Thyroid gland (tissue), 4 donors: ENCODE results near the gene PCDHGB5. TPM values are rescaled to one million over a fixed set of nuclear protein-coding genes. Genes with fewer than 3 reads are reported as not detected.

Experiments used
- DNase-seq, 2 donors: peaks; one replicate each; pipeline ENCODE4 v3.0.0-alpha.2; 2019
- H3K27ac ChIP-seq, 3 donors: fragments of 200-600 bp; sonication (generic); 1 replicate in 2 of 3; 2 replicates in 1 of 3; pipeline ENCODE4 v1.5.1; 2016 to 2019; ENCODE audit warnings: mild to moderate bottlenecking in 1 of 3, moderate library complexity in 1 of 3
- H3K27me3 ChIP-seq: fragments of 200-600 bp; sonication (generic); one replicate; pipeline ENCODE4 v1.5.1; 2019
- H3K36me3 ChIP-seq, 2 donors: fragments of 200-600 bp; sonication (generic); one replicate each; pipeline ENCODE4 v1.5.1; 2016 to 2019
- H3K4me1 ChIP-seq, 2 donors: fragments of 200-600 bp; sonication (generic); one replicate each; pipeline ENCODE4 v1.5.1; 2017 to 2019
- H3K4me3 ChIP-seq, 3 donors: fragments of 200-600 bp; sonication (generic); replicated peaks in 1 of 3; 1 replicate in 2 of 3; 2 replicates in 1 of 3; pipeline ENCODE4 v1.5.1; 2016; ENCODE audit warnings: mild to moderate bottlenecking in 1 of 3
- H3K9me3 ChIP-seq: fragments of 200-600 bp; sonication (generic); one replicate; pipeline ENCODE4 v1.5.1; 2017
- CTCF ChIP-seq, 6 experiments: fragments of 200-600 bp in 3 of 6; fragments of 450-650 bp in 3 of 6; sonication (generic) in 3 of 6; IDR thresholded peaks; one replicate each; pipeline ENCODE4 v1.5.1; 2016 to 2019; ENCODE audit warnings: antibody characterized with exemption in 6 of 6, mild to moderate bottlenecking in 2 of 6, inconsistent platforms in 1 of 6, moderate library complexity in 1 of 6
- POLR2A ChIP-seq, 2 donors: fragments of 450-650 bp; IDR thresholded peaks; one replicate each; pipeline ENCODE4 v1.6.1; 2017; ENCODE audit warnings: antibody characterized with exemption in 2 of 2, mild to moderate bottlenecking in 2 of 2, moderate library complexity in 1 of 2
- WGBS, 2 donors: methylation state at CpG; one replicate each; pipeline ENCODE4 v1.1.5; 2017; 5-methylcytosine and 5-hydroxymethylcytosine counted together
- intact Hi-C: fragments of 100-400 bp; cut with DNase I; formaldehyde crosslinking; loops from one replicate; pipeline ENCODE4 v1.15.1; 2023
- total RNA-seq, 4 donors: library from RNA; depleted of rRNA; stranded (reverse); fragments of >200 nt; gene quantifications; one replicate each; pipeline ENCODE4 v1.2.3, GENCODE V29; 2016

Gene PCDHGB5
- total RNA-seq, 4 donors from 2014 or later = 17.2 to 22.6 (median 20.2) TPM

GRCh38 chr5:141434006-141434405 lies 36.3 kb downstream of the PCDHGB5 start:
- no peaks in the 10 kb centered on the region for H3K27me3 ChIP-seq
- H3K4me1 ChIP-seq = no peaks in the 10 kb centered on the region
- DNase-seq = no peak
- H3K4me3 ChIP-seq = no peak overlapping the region
- 75 to 90% methylated on average over 2 of the region's 2 CpGs for WGBS, 2 donors
- H3K36me3 ChIP-seq = no peaks in the 10 kb centered on the region
- intact Hi-C loops = no loop called here
- H3K27ac ChIP-seq = no peak overlapping the region
- TF ChIP-seq CTCF (IDR thresholded peaks at IDR 0.05) (no peak), POLR2A (IDR thresholded peaks at IDR 0.05) (no peak)
- H3K9me3 ChIP-seq = no peaks in the 10 kb centered on the region

DNA sequence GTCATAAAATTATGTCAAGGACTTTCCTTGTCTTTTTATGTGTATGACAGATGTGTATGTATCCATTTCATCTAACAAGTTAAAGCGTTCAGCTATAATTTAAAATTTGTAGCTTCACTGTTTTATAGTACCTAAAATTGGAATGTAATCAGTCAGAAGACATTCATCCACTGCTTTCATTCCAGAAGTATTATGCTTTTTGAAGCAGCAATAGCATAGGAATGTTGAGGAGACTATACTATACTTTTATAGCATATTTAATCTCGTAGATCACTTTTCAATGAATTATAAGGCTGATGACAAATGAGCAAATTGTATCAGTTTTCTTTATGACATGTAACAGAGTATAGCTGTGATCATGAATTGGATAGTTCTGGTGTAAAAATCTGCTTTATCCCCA lies 39.5 kb downstream of the PCDHGB5 start:
- H3K9me3 ChIP-seq = no peaks in the 10 kb centered on the region
- no peaks in the 10 kb centered on the region for H3K27me3 ChIP-seq
- H3K27ac ChIP-seq = no peak overlapping the region
- no peak for DNase-seq
- 91 to 99% methylated on average over 2 of the region's 2 CpGs for WGBS, 2 donors
- H3K4me3 ChIP-seq = no peak overlapping the region
- no peaks in the 10 kb centered on the region for H3K36me3 ChIP-seq
- intact Hi-C loops = no loop called here
- TF ChIP-seq POLR2A (IDR thresholded peaks at IDR 0.05) (no peak), CTCF (IDR thresholded peaks at IDR 0.05) (no peak)
- no peaks in the 10 kb centered on the region for H3K4me1 ChIP-seq

DNA sequence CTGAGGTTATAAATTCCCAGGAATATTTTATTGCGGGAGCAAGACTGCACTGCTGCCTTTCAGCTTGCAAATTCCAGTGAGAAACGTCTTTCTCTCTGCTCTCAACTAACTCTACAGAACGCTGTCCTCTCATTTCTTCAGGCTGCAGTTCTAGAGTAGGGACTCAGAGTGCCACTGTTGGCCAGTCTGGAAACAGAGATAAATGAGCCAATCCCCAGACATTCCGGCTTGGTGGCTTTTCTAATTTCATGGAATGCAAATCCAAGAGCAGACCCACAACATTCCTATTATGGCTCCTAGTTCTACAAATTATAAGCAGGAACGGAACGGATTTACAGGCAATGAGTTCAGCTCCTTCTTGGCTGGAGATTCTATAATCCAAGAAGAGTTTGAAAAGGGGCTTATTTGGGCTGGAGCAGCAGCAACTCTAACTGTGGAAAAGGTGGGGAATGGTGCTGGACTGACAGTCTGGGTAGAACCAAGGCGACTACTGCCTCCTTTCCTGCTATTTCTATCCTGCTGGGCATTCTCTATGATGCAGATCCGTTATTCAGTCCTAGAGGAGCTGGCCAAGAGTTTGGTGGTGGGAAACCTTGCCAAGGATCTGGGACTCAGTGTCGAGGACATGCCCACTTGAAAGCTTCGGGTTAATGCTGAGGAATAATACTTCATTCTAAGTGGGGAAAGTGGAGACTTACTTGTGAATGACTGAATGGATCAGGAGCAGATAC lies 41.8 kb downstream of the PCDHGB5 start:
- H3K36me3 ChIP-seq = no peaks in the 10 kb centered on the region
- H3K27me3 ChIP-seq = no peaks in the 10 kb centered on the region
- H3K27ac ChIP-seq = no peak overlapping the region
- intact Hi-C loops = no loop called here
- no peaks in the 10 kb centered on the region for H3K4me1 ChIP-seq
- DNase-seq = no peak
- 75 to 77% methylated on average over 10 of the region's 10 CpGs for WGBS, 2 donors
- no peak overlapping the region for H3K4me3 ChIP-seq
- H3K9me3 ChIP-seq = no peaks in the 10 kb centered on the region
- TF ChIP-seq CTCF (IDR thresholded peaks at IDR 0.05) (no peak), POLR2A (IDR thresholded peaks at IDR 0.05) (no peak)

GRCh38 chr5:141440341-141440740 lies 42.6 kb downstream of the PCDHGB5 start:
- no peaks in the 10 kb centered on the region for H3K36me3 ChIP-seq
- DNase-seq = no peak
- WGBS, 2 donors = 95 to 96% methylated on average over 9 of the region's 9 CpGs
- H3K4me1 ChIP-seq = no peaks in the 10 kb centered on the region
- TF ChIP-seq POLR2A (IDR thresholded peaks at IDR 0.05) = no peak
- TF ChIP-seq CTCF (IDR thresholded peaks at IDR 0.05) = no peak
- H3K4me3 ChIP-seq = no peak overlapping the region
- no peaks in the 10 kb centered on the region for H3K27me3 ChIP-seq
- intact Hi-C loops = no loop called here
- no peaks in the 10 kb centered on the region for H3K9me3 ChIP-seq
- H3K27ac ChIP-seq = no peak overlapping the region

DNA sequence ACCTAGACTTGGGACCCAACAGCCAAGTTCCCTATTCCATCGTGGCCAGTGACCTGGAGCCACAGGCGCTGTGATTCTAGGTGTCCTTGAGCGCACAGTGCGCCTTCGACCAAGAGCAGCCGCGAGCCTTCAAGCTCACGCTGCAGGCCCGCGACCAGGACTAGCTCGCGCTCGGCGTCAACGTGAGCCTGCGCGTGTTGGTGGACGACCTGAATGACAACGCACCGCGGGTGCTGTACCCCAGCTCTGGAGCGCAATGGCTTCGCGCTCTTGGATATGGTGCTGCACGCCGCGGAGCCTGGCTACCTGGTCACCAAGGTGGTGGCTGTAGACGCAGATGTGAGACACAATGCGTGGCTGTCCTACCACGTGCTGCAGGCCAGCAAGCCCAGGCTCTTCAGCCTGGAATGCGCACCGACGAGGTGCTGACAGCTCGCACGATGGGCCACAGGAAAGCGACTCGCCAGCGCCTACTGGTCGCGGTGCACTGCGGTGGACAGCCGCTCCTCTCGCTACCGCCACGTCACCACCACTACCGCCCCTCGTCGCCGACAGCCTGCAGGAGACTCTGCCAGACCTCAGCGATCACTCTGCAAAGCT lies 43.9 kb downstream of the PCDHGB5 start:
- WGBS, 2 donors = 45 to 68% methylated on average over 40 to 45 of the region's 50 CpGs
- H3K36me3 ChIP-seq = no peaks in the 10 kb centered on the region
- H3K27ac ChIP-seq = no peak overlapping the region
- H3K4me3 ChIP-seq = no peak overlapping the region
- TF ChIP-seq CTCF (IDR thresholded peaks at IDR 0.05) = no peak
- no peak for TF ChIP-seq POLR2A (IDR thresholded peaks at IDR 0.05)
- no peaks in the 10 kb centered on the region for H3K27me3 ChIP-seq
- intact Hi-C loops = no loop called here
- DNase-seq = no peak
- H3K4me1 ChIP-seq = no peaks in the 10 kb centered on the region
- H3K9me3 ChIP-seq = no peaks in the 10 kb centered on the region
